GM18498 (cell line): ENCODE results near the gene GYS1.

ENCODE experiments used
- ATAC-seq: cut with Tn5 transposase; IDR thresholded peaks from one replicate; pipeline ENCODE4 v1.9.1; 2021; ENCODE audit warnings: mild to moderate bottlenecking, moderate library complexity; ENCODE audit not compliant: unreplicated experiment

GYS1 gene

DNA sequence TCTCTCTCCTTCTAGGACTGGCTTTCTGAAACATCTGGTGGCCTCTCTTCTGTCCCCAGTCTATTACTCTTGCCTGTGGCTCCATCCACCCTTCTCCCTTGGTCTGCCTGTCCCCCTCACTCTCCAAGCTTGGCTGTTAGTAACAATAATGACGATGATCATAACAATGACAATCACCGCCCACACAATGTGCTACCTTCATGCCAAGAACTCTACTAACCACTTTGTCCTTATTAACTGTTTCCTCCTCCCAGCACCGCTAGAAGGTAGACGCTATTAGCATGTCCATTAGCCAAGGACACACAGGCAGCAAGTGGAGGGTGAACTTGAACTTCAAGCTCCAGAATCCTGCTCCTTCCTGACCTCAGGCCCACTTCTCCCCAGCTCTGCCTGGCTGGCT is 2.7 kb downstream of the GYS1 start:
- no peak for ATAC-seq

- ATAC-seq, result no peak
Observed at GRCh38 chr19:48989701-48990291, 3.3 kb downstream of the GYS1 start.

- no peak for ATAC-seq
Observed at GRCh38 chr19:48988860-48989259, 4.2 kb downstream of the GYS1 start.

DNA sequence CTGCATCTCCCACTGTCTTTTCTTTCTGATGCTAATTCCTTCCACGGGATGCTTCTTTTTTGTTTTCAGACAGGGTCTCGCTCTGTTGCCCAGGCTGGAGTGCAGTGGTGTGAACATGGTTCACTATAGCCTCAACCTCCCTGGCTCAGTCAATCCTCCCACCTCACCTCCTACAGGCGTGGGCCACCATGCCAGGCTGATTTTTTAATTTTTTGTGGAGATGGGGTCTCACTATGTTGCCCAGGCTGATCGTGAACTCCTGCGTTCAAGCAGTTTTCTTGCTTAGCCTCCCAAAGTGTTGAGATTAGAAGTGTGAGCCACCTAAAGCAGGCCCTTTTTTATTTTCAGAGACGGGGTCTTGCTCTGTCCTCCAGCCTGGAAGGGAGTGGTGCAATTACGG is 4.8 kb downstream of the GYS1 start:
- no peak for ATAC-seq

DNA sequence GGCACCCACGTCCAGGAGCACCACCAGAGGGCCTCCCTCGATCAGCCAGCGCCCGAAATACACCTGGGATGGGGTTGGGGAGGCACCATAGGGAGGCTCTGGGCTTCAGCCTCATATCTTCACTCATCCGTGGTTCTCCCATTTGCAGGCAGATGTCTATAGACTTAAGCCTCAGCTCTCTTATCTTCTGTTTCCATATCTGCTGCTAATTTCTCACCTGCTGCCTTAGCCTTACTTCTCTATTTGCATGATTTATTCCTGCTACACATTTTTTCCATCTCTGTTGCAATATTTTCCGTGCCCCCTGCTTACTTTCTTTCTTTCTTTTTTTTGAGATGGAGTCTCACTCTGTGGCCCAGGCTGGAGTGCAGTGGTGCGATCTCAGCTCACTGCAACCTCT is 5.8 kb downstream of the GYS1 start:
- no peak for ATAC-seq

DNA sequence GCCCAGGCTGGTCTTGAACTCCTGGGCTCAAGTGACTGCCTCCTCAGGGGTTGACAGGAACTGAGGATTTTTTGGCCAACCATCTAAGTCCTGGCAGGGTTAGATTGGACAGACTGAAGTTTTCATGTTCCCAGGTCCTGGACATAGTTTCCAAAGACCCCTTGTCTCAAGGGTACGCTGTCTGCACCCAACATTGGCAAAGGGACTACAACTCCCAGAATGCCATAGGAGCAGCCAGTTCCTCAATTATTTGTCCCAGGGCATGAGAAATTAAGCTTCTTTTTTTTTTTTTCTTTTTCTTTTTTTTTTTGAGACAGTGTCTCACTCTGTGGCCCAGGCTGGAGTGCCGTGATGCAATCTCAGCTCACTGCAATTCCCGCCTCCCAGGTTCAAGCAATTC is 6.9 kb downstream of the GYS1 start:
- no peak for ATAC-seq

DNA sequence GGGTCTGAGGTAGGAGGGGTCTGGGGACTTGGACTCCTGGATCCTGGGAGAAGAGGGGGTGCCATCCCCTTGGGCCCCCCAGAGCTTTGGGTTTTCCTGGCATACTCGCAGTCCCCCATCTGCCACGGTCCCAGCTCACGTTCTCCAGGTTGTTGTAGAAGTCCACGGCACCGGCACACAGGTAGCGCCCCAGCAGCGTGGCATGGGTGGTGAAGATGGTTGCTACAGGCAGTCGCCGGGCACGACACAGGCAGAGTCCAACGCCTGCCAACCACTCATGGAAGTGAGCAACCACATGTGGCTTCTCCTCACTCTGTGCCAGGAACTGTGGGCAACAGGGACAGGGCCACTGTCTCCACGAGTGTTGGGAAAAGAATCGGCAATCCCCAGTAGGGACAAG is 7.4 kb downstream of the GYS1 start:
- no peak for ATAC-seq

DNA sequence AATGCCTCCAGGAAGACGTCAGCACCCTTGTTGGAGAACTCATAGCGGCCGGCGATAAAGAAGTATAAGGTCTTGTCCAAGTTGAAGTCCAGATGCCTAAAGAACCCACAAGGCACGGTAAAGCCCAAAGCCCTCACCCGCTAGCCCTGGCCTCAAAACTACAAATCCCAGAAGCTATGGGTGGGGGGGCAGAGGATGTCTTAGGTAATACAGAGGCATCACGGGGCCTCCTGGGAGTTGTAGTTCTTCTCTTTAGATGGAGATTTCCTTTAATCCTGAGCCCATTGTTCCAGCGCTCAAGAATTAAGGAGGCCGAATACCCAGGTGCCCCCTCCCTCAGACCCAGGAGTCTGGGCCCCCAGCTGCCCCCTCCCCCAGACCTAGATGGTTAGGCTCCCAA is 10.8 kb downstream of the GYS1 start:
- no peak for ATAC-seq

- ATAC-seq, result no peak
Observed at GRCh38 chr19:48977061-48977460, 16.0 kb downstream of the GYS1 start.

DNA sequence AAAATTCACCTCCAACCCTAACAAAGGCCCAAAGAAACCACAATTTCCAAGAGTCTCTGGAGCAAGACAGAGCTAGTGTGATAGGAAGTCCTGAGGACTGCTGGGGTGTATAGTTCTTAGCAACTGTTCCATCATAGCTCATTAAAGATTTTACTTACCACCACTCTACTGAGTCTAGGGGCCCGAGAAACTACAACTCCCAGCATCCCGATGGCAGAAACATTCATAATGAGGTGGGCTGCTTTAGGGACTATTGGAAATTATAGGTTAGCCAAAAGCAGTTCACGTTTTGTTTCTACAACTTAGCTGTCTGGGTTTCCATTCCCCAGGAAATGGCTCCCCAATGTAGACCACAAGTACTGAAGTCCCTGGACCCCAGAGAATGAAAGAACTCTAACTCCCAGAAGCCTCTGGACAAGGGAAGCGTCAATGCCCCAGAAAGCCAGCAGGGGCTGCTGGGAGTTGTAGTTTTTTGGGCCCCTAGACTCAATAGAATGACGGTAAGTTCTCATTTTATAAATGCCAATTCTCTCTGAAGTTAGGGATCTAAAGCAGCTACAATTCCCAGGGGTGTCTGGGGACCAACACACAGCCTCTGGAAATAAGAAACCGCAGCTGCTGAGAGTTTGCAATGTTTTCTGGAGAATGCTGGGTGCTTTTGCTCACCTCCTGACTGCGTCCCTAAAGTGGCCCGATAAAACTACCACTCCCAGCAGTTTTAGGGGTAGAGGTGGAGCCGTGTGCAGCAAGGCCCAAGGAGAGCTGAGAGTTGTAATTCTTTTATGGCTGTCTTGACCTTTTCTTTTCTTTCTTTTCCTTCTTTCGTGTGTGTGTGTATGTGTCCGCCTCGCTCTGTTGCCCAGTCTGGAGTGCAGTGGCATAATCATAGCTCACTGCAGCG is 16.9 kb downstream of the GYS1 start:
- no peak for ATAC-seq

DNA sequence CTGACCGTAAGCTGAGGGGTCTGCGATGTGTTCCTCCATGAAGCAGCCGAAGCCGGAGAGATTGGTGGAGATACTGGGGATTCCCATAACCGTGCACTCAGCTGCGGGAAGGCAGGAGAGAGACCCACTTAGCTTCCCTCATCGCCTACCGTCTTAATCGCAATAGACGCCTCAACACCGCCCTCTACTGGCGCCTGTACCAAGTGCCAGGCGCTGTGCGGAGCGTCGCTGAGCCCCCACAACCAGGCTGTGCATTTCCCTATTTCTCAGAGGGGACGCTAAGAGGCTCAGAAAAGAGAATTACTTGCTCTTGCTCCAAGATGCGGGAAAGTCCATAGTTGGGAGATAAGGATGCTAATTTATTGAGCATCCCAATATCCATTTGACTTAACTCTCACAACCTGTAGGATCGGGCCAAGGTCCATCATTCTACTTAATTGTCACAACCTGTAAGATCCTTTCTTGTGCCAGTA is 22.1 kb downstream of the GYS1 start:
- ATAC-seq, result no peak

GRCh38 chr19:48970139-48970766 is 22.9 kb downstream of the GYS1 start:
- ATAC-seq, result no peak

GRCh38 chr19:48969276-48970138 is 23.6 kb downstream of the GYS1 start:
- ATAC-seq, result no peak

- ATAC-seq, result no peak
Observed at GRCh38 chr19:48968813-48969218, 24.3 kb downstream of the GYS1 start.

- no peak for ATAC-seq
Observed at GRCh38 chr19:48968179-48968661, 24.9 kb downstream of the GYS1 start.

DNA sequence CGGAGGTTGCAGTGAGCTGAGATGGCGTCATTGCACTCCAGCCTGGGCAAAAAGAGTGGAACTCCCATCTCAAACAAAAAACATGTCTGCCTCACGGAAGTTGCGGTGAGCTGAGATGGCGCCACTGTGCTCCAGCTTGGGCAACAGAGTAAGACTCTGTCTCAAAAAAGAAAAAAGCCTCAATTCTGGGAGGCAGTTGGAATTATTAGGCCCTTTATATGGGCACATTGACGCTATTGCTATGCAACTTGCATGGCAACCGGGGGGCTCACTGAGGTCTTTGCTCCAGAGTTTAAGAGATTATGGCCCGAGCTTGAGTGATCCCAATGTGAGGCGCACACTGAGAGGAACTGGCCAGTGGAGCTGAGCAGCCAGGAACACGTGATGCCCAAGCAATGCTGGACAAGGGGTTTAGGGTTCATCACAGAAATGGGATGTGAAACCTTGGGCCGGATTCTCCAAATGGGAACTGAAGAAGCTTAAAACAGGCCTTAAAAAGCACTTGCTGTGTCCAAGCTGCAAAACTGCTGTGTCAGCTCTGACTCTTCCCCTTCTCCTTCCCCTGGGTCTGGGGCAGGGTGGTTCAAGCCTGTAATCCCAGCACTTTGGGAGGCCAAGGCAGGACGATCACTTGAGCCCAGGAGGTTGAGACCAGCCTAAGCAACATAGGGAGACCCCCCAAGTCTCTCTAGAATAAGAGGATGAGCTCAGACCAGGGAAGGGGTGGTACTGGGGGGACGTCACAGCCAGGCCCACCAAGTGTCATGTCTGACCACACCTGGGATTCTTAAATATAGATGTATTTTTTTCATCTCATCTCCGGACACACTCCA is 25.5 kb downstream of the GYS1 start:
- ATAC-seq, result no peak

DNA sequence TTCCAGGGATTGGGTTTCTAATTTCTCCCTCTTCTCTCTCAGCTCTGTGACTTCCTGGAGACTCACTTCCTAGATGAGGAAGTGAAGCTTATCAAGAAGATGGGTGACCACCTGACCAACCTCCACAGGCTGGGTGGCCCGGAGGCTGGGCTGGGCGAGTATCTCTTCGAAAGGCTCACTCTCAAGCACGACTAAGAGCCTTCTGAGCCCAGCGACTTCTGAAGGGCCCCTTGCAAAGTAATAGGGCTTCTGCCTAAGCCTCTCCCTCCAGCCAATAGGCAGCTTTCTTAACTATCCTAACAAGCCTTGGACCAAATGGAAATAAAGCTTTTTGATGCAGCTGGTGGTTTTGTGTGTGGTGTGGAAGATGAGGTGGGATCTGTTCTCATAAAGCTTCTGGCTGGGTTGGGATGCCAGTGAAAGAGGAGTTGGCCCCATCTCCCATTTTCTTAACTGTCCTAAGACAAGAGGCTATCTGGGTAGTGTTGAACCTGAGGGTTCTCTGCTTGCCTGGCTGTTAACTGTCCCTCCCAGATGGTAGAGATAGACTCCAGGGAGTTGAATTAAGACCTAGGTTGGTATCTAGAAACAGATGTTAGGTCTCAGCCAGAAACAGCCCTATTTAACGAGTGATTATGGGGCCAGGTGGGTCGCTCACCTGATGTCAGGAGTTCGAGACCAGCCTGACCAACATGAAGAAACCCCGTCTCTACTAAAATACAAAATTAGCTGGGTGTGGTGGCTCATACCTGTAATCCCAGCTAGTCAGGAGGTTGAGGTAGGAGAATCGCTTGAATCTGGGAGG is 26.4 kb downstream of the GYS1 start:
- no peak for ATAC-seq

- peak; percentile 33 for ATAC-seq
Observed at GRCh38 chr19:48965806-48966540, 27.1 kb downstream of the GYS1 start.
